HCEC 1CT (cell line): ENCODE measurements around the gene ZNF2.
"Not testable (repeated sequence)": the region's sequence is repeated elsewhere in the genome, so short reads cannot be mapped to it uniquely, and the experiment has no call there.

Source experiments
- DNase-seq: peaks from one replicate; pipeline ENCODE4 v3.0.0-alpha.2; 2017

The ZNF2 gene

DNA sequence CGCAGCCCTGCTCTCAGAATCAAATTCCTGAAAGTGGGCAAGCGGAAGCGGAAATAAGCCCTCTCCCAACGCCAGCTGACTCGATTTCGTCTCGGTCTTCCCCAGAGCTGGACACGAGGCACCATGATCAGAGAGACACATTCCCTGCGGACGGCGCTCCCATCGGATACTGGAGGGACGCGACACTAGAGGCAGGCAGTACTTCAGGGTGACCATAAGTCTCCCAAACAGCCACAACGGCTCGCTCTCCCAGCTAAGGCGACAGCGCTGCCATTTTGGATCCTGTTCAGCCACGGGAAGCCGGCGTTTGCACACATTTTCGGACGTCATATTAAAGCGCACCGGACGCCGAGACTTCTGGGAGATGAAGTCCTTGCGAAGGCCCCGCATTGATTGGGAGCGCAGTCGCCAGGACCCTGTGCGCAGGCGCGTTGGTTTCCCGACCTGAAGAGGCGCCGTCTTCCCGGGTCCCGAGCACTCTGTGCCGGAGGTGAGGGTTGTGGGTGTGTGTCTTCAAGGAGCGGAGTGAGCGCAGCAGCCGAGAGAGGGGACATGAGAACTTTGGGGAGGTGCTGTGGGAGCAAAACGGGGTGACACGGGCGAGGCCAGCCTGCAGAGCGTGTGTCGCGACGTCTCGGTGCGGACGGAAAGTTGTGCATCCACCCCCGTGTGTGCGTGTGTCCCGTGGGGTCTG, at the start of gene ZNF2:
Gene ZNF2 (plus strand): TSS at position 439 of the 694 bp plus-strand sequence. CDS start 10,418 bp downstream, outside the sequence.
- DNase-seq: peak; percentile 96

DNA sequence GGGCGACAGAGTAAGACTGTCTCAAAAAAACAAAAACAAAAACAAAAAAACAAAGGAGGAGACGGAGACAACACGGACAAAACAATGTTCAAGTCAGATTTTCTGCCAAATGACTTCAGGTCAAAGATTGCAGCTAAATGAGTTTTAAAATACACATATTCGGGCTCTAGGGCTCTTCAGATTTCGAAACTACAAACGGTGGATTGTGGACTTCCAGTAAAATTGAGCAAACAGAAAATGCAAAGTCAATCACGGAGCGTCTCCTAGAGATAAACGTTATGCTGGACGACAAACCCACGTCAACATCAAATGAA, 44.6 kb upstream of the ZNF2 start:
- DNase-seq: peak; percentile 3

DNA sequence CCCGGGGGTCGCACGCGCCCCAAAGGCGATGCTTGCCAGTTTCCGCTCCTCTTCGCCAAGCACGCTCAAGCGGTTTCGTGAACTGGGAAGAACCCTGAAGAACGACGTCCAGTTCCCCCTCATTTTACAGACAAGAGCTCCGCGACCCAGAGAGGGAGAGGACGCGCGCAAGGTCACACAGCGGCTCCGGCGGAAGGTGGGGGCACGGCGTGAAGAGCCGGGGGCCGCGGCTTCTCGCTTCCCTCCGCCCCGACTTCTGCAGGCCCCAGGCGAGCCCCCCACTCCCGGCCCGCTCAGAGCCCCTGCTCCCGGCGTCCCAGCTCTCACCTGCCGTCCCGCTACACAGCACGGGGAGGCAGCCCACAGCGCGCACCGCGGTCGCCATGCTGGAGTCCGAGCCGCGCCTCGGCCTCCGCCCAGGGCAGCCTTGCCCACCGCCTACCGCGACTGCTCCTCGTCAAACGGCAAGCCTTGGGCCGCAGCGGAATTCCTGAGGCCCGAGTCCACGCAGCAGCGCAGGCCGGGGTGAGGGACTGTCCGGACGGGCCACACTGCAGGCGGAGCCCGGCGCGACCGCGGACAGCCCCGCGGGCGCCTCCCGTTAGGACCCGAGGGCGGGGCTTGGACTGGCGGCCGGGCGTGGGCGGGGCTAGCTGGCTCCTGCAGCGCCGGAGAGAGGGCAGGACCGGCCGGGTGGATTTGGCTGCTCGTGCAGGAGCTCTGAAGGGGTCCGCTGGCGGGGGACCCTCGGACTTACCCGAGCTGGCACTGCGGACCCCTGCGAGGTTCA, 44.0 kb upstream of the ZNF2 start, which contains the start of gene MRPS5:
Gene MRPS5 (minus strand): TSS at position 402 of the 790 bp plus-strand sequence. CDS start 17 bp downstream, at position 385.
- peak; percentile 66 for DNase-seq

DNA sequence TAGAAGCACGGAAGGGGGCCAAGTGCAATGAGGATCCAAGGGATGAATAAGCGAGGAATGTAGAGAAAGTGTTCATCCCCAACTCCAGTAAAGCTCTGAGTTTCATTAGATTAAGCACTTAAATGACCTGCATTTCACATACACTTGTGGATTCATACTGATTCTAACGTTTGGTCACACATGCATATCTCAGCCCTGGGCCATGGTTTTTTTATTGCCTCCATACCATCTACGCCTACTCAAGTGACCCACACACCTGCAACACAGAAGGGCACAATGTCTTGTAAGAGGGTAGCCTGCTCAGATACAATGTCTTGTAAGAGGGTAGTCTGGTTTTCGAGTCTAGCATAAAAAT, 43.4 kb upstream of the ZNF2 start:
- DNase-seq: no peak

DNA sequence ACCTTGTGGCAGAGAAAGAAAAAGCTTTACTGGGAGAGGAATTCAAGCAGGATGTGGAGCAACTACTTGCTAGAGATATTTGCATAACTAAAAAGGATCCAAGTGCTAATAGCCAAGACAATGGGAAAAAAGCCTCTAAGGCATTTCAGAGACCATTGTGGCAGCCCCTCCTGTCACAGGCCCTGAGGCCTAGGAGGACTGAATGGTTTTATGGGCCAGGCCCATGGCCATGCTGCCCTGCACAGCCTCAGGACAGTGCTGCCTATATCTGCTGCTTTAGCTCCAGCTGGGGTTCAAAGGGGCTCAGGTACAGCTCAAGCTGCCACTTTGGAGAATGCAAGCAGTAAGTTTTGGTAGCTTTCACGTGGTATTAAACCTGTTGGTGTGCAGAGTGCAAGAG, 26.9 kb upstream of the ZNF2 start:
- DNase-seq: no peak

DNA sequence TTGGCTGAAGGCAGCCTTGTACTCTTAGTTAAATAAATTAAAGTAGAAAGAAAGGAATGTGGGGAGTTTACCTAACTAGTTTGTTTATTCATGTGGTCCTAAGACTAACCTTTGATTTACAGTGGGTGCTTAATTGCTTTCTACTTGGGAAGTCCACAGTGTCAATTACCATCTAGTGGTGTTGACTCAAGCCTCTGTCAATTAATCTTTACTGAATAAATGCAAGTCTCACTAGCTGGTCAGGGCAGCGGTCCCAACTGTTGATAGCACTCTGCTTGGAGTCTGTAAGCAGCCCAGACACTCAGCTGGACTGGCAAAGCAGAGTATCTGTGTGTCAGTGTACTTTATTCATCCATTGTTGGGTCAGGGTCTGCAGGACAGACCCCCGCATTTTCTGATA, 21.8 kb upstream of the ZNF2 start:
- DNase-seq: no peak

DNA sequence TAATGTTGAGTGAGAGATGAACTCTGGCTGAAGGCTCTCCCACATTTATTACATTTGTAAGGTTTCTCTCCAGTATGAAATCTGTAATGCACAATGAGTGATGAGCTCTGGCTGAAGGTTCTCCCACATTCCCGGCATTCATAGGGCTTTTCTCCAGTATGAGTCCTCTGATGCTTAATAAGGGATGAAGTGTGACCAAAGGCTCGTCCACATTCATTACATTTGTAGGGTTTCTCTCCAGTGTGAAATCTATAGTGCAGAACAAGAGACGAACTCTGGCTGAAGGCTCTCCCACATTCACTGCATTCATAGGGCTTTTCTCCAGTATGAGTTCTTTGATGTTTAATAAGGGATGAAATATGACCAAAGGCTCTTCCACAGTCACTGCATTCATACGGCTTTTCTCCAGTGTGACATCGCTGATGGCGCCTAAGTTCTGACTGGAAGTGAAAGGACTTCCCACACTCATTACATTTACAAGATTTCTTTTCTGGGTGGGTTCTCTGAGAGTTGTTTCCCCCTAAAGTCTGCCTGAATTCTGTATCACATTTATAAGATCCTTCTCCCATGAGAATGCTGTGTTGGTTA, 16.1 kb upstream of the ZNF2 start:
- no peak for DNase-seq

DNA sequence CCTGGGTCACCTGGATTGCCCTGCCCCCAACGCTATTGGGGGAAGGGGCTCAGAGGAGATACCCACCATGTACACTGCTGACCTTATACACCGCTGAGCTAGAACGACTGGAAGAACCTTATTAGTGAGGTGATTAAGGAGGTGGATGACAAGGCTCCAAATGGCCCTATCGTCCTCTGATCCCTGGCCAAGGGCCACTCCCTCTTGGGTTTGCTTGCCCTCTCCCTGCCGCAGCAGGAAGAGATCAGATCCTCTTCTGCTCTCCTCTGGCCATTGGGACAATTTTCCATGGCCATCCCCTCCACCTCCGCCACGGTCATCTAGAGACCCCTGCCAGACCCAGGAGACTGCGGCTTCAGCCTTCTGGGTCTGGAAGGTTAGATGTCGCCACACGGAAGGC, 7.2 kb upstream of the ZNF2 start:
- no peak for DNase-seq

DNA sequence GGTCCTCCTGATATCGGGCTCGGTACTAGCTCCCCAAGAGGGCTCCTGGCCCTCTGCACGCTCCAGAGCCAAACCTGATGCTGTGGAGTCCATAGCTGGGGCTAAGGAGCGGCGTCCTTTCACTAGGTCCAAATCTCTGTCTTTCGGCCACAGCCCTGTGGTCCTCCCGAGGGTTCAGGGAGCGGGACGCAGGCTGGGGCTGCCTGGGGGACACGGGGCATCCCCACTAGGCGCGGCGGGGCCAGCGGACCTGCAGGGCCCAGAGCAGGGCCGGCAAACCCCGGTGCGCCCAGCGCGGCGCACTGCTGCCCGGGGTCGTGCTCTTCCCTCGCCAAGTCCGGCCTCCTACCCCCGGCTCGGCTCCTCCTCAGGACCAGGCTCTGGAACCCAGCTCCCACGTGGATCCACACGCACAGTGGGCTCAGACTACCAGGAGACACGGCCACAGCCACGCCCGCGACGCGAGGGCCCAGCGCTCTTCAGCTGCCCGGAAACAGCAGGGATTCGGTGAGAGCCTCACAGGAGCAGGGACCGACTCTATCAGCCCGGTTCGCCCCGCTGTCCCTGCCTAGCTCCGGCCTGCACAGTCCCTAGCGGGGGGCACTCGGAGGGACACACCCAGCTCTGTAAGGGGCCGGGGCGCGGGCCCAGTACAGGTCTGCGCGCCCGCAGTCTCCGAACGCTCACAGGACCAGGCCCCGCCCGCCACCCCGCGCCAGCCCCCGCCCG, 6.6 kb upstream of the ZNF2 start:
- DNase-seq: peak; percentile 47

DNA sequence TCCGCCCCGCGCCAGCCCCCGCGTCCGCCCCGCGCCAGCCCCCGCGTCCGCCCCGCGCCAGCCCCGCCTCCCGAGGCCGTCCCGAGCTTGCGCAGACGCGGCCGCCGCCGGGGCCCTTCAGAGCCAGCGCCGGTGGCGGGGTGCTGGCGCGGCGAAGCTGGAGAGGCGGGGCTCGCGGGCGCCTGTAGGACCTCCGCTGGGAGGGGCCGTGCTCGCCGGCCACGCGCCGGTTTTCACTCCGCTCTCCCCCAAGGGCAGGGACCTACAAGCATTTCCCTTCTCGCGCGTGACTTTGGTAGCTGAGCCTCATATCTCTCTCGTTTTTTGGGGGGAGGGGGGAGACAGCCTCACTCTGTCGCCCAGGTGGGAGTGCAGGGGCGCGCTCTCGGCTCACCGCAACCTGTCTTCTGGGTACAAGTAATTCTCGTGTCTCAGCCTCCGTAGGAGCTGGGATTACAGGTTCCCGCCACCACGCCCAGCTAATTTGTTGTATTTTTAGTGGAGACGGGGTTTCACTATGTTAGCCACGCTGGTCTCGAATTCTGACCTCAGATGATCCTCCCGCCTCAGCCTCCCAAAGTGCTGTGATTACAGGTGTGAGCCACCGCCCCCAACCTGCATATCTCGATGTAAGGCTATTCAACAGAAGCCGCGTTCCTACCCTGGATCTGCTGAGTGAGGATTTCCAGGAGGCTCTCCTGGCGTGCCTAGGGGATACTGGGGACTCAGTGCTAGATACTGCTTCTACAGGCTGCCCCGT, 5.7 kb upstream of the ZNF2 start, which contains the start of gene ZNF514:
Gene ZNF514 (minus strand): TSS at position 159 of the 760 bp plus-strand sequence. CDS start 6,595 bp downstream, outside the sequence.
- peak; percentile 61 for DNase-seq

DNA sequence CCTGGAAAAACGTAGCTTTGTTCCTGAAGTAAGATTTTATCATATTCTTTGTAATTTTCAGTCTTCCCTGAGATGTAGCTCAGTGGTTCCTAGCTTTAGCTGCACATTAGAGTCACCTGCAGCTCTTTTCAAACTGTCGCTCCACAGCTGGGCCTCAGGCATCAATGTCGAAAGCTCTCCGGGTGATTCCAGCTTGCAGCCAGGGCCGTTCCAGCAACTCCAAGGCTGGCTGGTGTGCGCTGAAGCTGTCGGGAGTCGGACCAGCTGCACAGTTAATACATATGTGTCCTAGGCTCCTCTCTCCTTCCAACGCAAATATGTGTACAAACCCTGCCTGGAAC, 609 bp upstream of the ZNF2 start:
- DNase-seq: no peak

DNA sequence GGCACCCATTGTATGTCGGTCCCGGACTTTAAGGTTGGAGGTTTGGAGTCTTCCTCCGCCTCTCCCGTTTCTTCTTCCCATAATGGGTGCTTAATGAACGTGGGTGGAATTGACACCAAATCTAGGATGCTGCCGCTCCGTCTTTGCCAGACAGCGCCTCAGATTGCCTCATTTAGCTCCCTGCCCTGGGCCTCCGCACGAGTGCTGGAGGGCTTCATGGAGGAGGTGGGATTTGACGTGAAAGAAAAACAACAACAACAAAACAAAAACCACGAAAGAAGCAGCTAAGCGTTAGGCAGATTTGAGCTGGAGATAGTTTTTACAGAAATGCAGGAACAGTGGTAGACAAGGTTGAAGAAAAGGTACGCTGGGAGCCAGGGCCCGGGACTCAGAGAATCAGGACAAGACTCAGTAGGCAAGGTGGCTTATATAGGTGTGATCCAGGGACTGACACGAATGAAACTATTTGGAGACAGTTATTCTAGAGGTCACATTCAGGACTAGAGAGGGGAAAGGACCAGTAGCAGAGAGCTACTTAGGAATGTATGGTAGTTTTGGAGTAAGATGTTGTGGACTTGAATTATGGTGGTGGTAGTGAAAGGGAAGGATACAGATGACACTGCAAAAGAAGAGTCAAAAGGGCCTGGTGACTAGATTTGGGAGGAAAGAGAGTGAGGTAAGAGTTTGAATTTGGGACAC, 605 bp downstream of the ZNF2 start:
- DNase-seq: peak; percentile 11

DNA sequence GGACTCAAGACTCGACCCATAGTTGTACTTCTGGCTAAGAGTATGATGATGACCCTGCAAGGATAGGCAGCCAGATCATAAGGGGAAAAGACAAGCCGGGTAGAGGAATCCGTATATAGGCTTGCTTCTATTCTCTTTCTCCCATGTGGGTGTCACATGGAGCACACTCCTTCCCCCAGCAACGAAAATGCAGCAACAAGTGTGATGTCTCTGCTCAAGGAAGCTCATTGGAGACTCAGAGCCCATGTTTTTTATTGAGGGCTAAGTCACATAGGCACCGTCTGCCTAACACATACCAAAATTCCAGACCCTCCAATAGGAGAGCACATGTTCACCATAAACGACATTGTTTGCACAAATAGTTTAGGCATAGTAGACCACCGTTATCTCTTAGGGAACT, 6.3 kb downstream of the ZNF2 start:
- DNase-seq: no peak

DNA sequence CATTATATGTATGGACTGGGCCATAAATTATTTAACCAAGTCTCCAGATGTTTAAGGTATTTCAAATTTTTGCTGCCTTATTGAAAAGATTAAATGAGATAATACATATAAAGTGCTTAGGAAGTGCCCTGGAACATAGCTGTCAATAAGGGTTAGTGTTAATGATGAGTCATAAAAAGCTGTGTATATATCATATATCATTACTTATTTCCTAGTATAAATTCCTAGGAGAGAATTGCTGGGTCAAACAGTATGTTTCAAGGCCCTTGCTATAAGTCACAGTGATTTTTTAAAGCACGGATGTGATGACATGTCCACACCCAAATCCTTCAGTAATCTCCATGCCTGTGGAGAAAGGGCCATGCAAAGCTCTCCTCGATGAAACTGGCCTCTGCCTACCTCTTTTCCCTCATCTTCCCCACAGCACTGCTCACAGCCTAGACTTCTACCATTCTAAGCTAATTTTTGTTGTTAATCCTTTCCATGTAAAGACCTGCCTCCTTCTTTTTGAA, 8.5 kb downstream of the ZNF2 start:
- peak; percentile 53 for DNase-seq

DNA sequence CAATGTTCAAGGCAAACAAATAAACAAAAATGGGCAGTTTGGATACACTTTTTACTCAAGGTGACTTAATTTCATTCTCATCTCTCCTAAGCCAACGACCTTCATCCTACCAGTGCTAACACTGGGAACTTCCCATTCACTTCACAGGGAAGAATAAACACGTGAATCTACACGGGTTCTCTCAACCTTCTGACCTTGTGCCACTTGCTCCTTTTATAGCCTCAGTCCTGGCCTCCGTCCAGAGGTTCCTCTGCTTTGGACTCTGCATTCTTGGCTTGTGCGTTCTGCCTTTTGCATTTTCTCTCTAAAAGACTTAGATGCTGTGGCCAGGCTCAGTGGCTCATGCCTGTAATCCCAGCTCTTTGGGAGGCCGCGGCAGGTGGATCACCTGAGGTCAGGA, 13.8 kb downstream of the ZNF2 start:
- no peak for DNase-seq

DNA sequence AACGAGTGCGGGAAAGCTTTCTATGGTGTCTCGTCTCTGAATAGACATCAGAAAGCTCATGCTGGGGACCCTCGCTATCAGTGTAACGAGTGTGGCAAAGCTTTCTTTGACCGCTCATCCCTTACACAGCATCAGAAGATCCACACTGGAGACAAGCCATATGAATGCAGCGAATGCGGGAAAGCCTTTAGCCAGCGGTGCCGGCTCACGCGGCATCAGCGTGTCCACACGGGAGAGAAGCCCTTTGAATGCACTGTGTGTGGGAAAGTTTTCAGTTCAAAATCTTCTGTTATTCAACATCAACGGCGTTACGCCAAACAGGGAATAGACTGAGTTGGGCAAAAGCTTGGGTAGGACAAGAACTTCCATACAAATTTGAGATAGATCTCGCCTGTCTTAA, 16.2 kb downstream of the ZNF2 start:
- no peak for DNase-seq

DNA sequence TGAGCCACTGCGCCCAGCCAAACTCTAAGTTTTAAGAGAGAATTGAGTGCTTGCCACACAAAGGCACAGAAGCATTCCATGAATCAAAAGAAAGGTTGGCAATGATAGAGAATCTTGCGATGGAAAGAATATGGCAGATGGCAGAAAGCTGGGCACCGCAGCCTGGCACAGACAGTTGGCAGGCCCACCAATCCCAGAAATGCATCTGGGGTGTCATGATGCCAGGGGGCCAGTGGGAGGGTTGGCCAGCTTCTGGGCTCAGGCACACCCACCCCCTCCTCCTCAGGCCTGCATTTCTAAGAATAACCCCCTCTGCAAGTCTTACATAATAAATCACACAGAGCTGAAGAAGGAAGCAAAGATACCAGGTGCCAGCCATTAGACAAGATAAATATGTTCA, 19.6 kb downstream of the ZNF2 start:
- no peak for DNase-seq

DNA sequence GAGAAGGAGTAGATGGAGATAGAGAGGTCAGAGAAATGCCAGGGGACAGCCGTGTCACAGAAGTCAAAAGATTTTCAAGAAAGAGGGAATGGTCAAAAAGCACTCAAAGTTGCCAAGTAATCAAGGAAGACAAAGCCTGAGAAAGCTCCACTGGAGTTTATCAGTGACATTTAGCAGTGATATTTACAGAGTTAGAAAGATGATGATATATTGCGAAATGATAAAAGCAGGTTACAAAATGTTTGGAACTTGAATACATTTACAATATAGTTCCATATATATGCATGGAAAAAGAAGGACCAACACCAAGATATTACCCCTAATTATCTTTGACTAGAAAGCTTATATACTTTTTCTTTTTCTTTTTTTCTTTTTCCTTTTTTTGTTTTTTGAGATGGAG, 20.4 kb downstream of the ZNF2 start:
- DNase-seq: no peak

DNA sequence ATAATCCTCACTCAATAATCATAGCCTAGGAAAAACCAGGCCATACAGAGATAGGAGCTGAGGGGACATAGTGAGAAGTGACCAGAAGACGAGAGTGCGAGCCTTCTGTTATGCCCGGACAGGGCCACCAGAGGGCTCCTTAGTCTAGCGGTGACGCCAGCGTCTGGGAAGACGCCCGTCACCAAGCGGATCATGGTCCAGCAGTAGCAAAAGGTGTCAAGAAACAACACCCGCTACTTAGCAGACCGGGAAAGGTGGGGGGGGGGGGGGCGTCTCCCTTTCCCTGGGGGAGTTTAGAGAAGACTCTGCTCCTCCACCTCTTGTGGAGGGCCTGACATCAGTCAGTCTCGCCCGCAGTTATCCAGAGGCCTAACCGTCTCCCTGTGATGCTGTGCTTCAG, 27.3 kb downstream of the ZNF2 start:
- not testable (repeated sequence) for DNase-seq

DNA sequence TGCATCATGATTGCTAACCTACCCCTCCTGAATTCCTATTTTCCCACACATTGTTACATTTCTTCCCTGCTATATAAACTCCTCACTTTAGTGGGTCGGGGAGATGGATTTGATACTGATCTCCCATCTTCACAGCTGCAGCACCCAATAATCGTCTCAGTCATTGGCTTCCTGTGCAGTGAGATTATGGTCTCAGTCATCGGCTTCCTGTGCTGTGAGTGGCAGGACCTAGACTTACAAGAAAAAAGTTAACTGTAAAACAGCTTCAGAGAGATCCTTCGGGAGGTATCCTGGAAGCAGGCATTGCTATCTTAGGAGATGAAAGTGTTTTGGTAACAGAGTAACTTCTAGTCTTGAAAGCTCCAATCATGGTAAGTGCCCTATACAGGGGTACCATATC, 38.3 kb downstream of the ZNF2 start:
- DNase-seq: no peak

DNA sequence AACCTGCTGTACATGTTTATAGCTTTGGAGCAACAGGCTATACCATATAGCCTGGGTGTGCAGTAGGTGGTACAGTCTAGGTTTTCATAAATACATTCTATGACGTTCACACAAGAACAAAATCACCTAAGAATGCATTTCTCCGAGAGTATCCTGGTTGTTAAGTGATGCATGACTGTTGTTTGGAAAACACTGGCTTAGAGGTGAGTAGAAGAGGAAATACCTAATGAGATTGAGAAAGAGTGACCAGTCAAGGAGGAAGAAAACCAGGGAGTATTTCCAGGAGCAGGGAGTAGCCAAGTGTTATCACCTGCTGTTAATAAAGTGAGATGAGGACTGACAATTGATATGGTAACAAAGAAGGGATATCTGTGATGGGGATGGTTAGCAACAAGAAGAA, 38.8 kb downstream of the ZNF2 start:
- no peak for DNase-seq

DNA sequence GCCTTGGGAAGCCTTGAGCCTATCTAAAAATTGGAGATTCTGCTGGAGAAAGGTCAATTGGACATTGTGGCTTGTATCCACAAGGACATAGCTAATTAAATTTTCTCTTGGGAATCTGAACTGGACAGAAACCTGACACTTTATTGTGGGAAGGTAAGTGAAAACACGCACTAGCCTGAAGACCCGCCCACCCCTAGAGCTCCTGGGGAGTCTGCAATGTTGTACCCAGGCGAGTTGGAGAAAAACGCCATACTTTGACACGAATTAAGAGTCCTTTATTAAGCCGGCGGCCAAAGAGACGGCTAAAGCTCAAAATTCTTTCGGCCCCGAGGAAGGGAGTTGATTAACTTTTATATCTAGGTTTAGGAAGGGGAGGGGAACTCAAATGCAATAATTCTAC, 40.5 kb downstream of the ZNF2 start:
- DNase-seq: no peak
